GM18873 (cell line): ENCODE results near the gene PRRG2.

ENCODE experiments used
- ATAC-seq: cut with Tn5 transposase; IDR thresholded peaks from one replicate; pipeline ENCODE4 v1.9.1; 2021; ENCODE audit warnings: mild to moderate bottlenecking, moderate library complexity, moderate number of reproducible peaks; ENCODE audit not compliant: unreplicated experiment, low FRiP score

PRRG2 gene

GRCh38 chr19:49556412-49557398 is 24.4 kb upstream of the PRRG2 start:
- no peak for ATAC-seq

GRCh38 chr19:49557641-49558325 is 23.3 kb upstream of the PRRG2 start:
- no peak for ATAC-seq

GRCh38 chr19:49558591-49558990 is 22.5 kb upstream of the PRRG2 start:
- ATAC-seq: no peak

- no peak for ATAC-seq
These were observed 21.7 kb upstream of the PRRG2 start for GRCh38 chr19:49559443-49559842.

GRCh38 chr19:49559928-49560327 is 21.2 kb upstream of the PRRG2 start:
- no peak for ATAC-seq

GRCh38 chr19:49560358-49560900 is 20.7 kb upstream of the PRRG2 start:
- no peak for ATAC-seq

- ATAC-seq: no peak
These were observed 16.5 kb upstream of the PRRG2 start for GRCh38 chr19:49564616-49565045.

GRCh38 chr19:49565261-49565660 is 15.9 kb upstream of the PRRG2 start:
- no peak for ATAC-seq

GRCh38 chr19:49566302-49566701 is 14.8 kb upstream of the PRRG2 start:
- ATAC-seq: no peak

GRCh38 chr19:49567861-49568441 is 13.2 kb upstream of the PRRG2 start:
- ATAC-seq: no peak

GRCh38 chr19:49570138-49570856 is 10.8 kb upstream of the PRRG2 start:
- ATAC-seq: no peak

GRCh38 chr19:49570997-49571676 is 10.0 kb upstream of the PRRG2 start:
- ATAC-seq: no peak

GRCh38 chr19:49573009-49573408 is 8.1 kb upstream of the PRRG2 start:
- no peak for ATAC-seq

GRCh38 chr19:49573425-49573824 is 7.7 kb upstream of the PRRG2 start:
- no peak for ATAC-seq

GRCh38 chr19:49574206-49574755 is 6.8 kb upstream of the PRRG2 start:
- ATAC-seq: no peak

GRCh38 chr19:49579193-49579592 is 1.9 kb upstream of the PRRG2 start:
- no peak for ATAC-seq

- ATAC-seq: peak; percentile 10
These were observed 1.2 kb upstream of the PRRG2 start for GRCh38 chr19:49579947-49580263.

GRCh38 chr19:49580264-49581006 is 681 bp upstream of the PRRG2 start, which contains the start of gene NOSIP:
Gene NOSIP (minus strand): TSS chr19:49580556. CDS start chr19:49560691, 19,865 bp downstream.
- ATAC-seq: peak; percentile 64

GRCh38 chr19:49583239-49583638 is 2.1 kb downstream of the PRRG2 start:
- no peak for ATAC-seq
